Muscle of leg (tissue), 11 donors: Measurements from ENCODE around the gene FTCDNL1. TPM values are rescaled to one million over a fixed set of nuclear protein-coding genes. Genes with fewer than 3 reads are reported as not detected.

Experiments
- DNase-seq: peaks from one replicate; pipeline ENCODE4 v3.0.0; 2013
- H3K27ac ChIP-seq: one replicate; pipeline ENCODE4 v1.5.1; 2013; ENCODE audit warnings: mild to moderate bottlenecking, low read length, control low read depth
- H3K27me3 ChIP-seq: one replicate; pipeline ENCODE4 v1.6.1; 2013; ENCODE audit warnings: low read length; ENCODE audit not compliant: control insufficient read depth, insufficient read depth
- H3K36me3 ChIP-seq: one replicate; pipeline ENCODE4 v1.6.1; 2013; ENCODE audit warnings: low read length; ENCODE audit not compliant: control insufficient read depth, insufficient read depth
- H3K4me1 ChIP-seq: one replicate; pipeline ENCODE4 v1.6.1; 2013; ENCODE audit warnings: low read length; ENCODE audit not compliant: control insufficient read depth, insufficient read depth
- H3K4me3 ChIP-seq: one replicate; pipeline ENCODE4 v1.5.1; 2013; ENCODE audit warnings: low read length, control low read depth
- H3K9me3 ChIP-seq: replicated peaks from 2 replicates; pipeline ENCODE4 v1.6.1; 2013; ENCODE audit warnings: low read depth, low read length; ENCODE audit not compliant: control insufficient read depth
- WGBS: methylation state at CpG from one replicate; pipeline ENCODE4 v1.1.5; 2013; ENCODE audit warnings: missing lambda C conversion rate; ENCODE audit not compliant: insufficient coverage; 5-methylcytosine and 5-hydroxymethylcytosine counted together
- polyA plus RNA-seq, 8 donors: library from polyadenylated mRNA; unstranded; fragments of 120-200 nt; gene quantifications; one replicate each; pipeline versions ENCODE4 v1.2.1 to v1.2.3, GENCODE V29; 2013; ENCODE audit warnings: inconsistent platforms in 1 of 8, low replicate concordance in 1 of 8; ENCODE audit not compliant: insufficient read length in 8 of 8, insufficient read depth in 1 of 8
- total RNA-seq: library from RNA; stranded (reverse); fragments of 120-200 nt; gene quantifications from one replicate; pipeline ENCODE4 v1.2.4, GENCODE V29; 2013

FTCDNL1 gene
- total and polyA plus RNA-seq, 9 donors, result 1.4 to 4.4 (median 1.9) TPM

GRCh38 chr2:199770716-199771115 is 80.3 kb downstream of the FTCDNL1 start:
- H3K4me1 ChIP-seq, result no peaks in the 10 kb centered on the region
- no peaks in the 10 kb centered on the region for H3K9me3 ChIP-seq
- 49% methylated on average over 2 of the region's 2 CpGs for WGBS
- no peak for DNase-seq
- no peaks in the 10 kb centered on the region for H3K36me3 ChIP-seq
- no peaks in the 10 kb centered on the region for H3K27me3 ChIP-seq
- no peak overlapping the region for H3K4me3 ChIP-seq
- H3K27ac ChIP-seq, result no peak overlapping the region

- no peak overlapping the region for H3K4me3 ChIP-seq
- H3K36me3 ChIP-seq, result no peaks in the 10 kb centered on the region
- no peak overlapping the region for H3K27ac ChIP-seq
- H3K27me3 ChIP-seq, result no peaks in the 10 kb centered on the region
- 100% methylated on average over 3 of the region's 5 CpGs for WGBS
- H3K4me1 ChIP-seq, result no peaks in the 10 kb centered on the region
- no peaks in the 10 kb centered on the region for H3K9me3 ChIP-seq
- no peak for DNase-seq
Measured at GRCh38 chr2:199765646-199766045, 85.3 kb downstream of the FTCDNL1 start.

- no peak for DNase-seq
- WGBS, result 76% methylated on average over 4 of the region's 7 CpGs
- H3K27me3 ChIP-seq, result no peaks in the 10 kb centered on the region
- no peaks in the 10 kb centered on the region for H3K9me3 ChIP-seq
- no peak overlapping the region for H3K4me3 ChIP-seq
- H3K4me1 ChIP-seq, result no peaks in the 10 kb centered on the region
- no peaks in the 10 kb centered on the region for H3K36me3 ChIP-seq
- H3K27ac ChIP-seq, result no peak overlapping the region
Measured at GRCh38 chr2:199764273-199764800, 86.7 kb downstream of the FTCDNL1 start.

DNA sequence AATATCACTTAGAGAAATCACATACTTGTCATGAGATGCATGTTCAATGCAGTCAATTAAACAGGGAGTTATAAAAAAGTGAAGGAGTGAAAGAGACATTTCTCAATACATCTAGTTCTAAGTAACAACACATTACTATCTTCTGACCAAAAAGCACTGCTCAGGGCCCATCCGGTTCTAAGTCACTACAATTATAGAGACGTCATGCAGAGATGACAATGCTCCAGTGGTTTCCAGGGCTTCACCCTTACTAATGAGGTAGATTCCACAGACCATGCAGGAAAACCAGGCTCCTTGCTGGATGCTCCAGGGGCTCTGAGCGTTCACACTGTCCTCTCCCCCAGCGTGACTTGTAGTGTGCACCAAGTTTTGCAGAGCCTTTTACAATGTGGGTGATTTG is 88.0 kb downstream of the FTCDNL1 start:
- no peaks in the 10 kb centered on the region for H3K27me3 ChIP-seq
- no peak for DNase-seq
- H3K27ac ChIP-seq, result no peak overlapping the region
- no peak overlapping the region for H3K4me3 ChIP-seq
- 89% methylated on average over 2 of the region's 4 CpGs for WGBS
- peaks cover under 1% of the 10 kb centered on the region for H3K4me1 ChIP-seq
- H3K36me3 ChIP-seq, result no peaks in the 10 kb centered on the region
- H3K9me3 ChIP-seq, result no peaks in the 10 kb centered on the region

GRCh38 chr2:199760574-199760973 is 90.4 kb downstream of the FTCDNL1 start:
- no peak overlapping the region for H3K27ac ChIP-seq
- H3K36me3 ChIP-seq, result no peaks in the 10 kb centered on the region
- no peaks in the 10 kb centered on the region for H3K27me3 ChIP-seq
- DNase-seq, result no peak
- no peaks in the 10 kb centered on the region for H3K9me3 ChIP-seq
- no peak overlapping the region for H3K4me3 ChIP-seq
- WGBS, result no CpG with 5 or more reads among the region's 3 CpGs
- H3K4me1 ChIP-seq, result peaks cover 8% of the 10 kb centered on the region

DNA sequence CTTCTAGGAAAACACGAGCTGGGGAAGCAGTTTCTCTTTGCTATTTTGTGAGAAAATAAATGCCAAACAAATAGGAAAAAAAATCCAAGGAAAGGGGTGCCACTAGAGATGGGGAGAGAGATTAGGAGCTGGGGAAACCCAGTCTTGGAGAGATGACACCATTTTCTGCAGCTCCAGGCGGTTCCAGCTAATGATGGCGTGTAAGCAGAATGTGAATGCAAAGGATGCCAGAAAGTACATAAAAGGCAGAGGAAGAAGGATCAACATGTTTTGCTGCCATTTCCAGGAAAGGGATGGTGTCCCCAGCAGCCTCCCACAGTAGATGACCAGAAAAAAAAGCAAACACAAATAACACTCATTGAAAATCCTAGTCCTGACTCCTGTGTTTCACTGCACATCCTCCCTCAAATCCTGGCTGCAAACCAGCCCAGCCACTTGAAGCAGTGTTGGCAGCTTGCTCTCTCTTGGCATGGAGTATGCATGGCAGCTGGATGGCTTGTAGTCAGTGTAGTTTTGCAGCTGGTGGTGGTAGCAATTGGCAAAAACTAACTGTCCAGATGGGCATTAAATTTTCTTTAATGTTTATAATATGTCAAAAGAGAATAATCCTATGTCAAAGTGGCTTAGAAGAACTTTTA is 93.6 kb downstream of the FTCDNL1 start:
- peak overlapping the region; percentile 62 for H3K27ac ChIP-seq
- no peaks in the 10 kb centered on the region for H3K27me3 ChIP-seq
- peaks cover 1% of the 10 kb centered on the region for H3K9me3 ChIP-seq
- DNase-seq, result peak; percentile 95
- no peak overlapping the region for H3K4me3 ChIP-seq
- peaks cover 15% of the 10 kb centered on the region for H3K4me1 ChIP-seq
- no peaks in the 10 kb centered on the region for H3K36me3 ChIP-seq
- 21% methylated on average over 2 of the region's 3 CpGs for WGBS

- Histone ChIP-seq H3K27ac (peak overlapping the region; percentile 62), H3K4me1 (peaks cover 15% of the 10 kb centered on the region), H3K36me3 (no peaks in the 10 kb centered on the region), H3K27me3 (no peaks in the 10 kb centered on the region), H3K9me3 (peaks cover 4% of the 10 kb centered on the region), H3K4me3 (no peak overlapping the region)
- peak; percentile 57 for DNase-seq
- WGBS, result no CpG with 5 or more reads among the region's 1 CpG
Measured at GRCh38 chr2:199756743-199757142, 94.2 kb downstream of the FTCDNL1 start.

- Histone ChIP-seq H3K9me3 (peaks cover 4% of the 10 kb centered on the region), H3K27me3 (no peaks in the 10 kb centered on the region), H3K36me3 (no peaks in the 10 kb centered on the region), H3K27ac (peak overlapping the region; percentile 62), H3K4me1 (peaks cover 15% of the 10 kb centered on the region), H3K4me3 (no peak overlapping the region)
- 80% methylated on average over 1 of the region's 3 CpGs for WGBS
- DNase-seq, result no peak
Measured at GRCh38 chr2:199756211-199756610, 94.8 kb downstream of the FTCDNL1 start.

DNA sequence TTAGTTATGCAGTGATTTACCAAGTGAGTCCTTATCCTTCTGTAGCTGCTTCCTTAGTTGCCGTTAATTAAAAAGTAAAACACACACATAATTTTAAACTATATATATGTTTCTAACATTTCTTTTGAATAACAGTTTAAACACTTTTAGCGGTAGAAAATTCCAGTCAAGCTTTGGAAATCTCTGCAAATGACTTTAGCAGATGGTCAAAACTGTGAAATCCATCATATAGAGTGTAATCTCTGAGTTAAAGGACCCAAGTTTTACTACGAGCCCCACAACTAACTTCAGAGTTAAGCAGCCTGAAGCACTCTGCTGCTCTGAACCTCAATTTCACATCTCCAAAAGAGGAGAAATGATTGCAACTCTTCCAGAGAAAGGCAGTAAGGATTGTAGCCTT is 96.2 kb downstream of the FTCDNL1 start:
- Histone ChIP-seq H3K4me1 (peaks cover 15% of the 10 kb centered on the region), H3K36me3 (no peaks in the 10 kb centered on the region), H3K27me3 (no peaks in the 10 kb centered on the region), H3K9me3 (peaks cover 4% of the 10 kb centered on the region), H3K4me3 (no peak overlapping the region), H3K27ac (no peak overlapping the region)
- WGBS, result no CpG with 5 or more reads among the region's 3 CpGs
- peak; percentile 58 for DNase-seq

DNA sequence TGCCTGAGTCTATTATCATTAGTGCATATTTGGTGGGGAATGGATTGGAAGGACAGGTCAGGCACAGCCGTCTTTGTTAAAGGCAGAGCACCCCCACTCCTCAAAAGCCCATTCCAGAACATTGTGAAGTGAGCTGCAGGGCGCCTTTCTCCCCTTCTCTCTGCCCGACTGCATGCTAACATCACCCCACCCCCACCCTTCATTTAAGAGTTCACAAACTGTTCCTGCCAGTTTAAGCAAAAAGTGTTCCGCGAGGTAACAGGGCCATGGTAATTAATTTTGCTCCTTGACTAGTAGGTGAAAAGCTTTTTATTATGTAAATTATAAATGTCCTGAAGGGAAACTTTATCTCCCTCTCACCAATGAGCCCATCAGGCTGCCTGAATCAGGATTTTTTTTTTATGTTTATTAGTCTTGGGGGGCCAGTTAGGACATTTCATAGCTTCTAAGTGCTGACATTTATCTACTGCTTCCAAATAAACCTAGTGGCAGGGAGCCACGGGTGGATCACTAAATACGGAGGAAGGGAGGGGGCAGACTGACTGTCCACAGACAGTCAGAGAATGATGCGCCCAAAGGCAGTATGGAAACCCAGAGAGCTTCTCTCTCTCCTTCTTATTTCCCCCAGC is 99.4 kb downstream of the FTCDNL1 start:
- no CpG with 5 or more reads among the region's 8 CpGs for WGBS
- H3K36me3 ChIP-seq, result no peaks in the 10 kb centered on the region
- no peaks in the 10 kb centered on the region for H3K27me3 ChIP-seq
- H3K27ac ChIP-seq, result no peak overlapping the region
- no peak for DNase-seq
- H3K9me3 ChIP-seq, result peaks cover 4% of the 10 kb centered on the region
- H3K4me1 ChIP-seq, result peaks cover 9% of the 10 kb centered on the region
- no peak overlapping the region for H3K4me3 ChIP-seq
